ELR (cell line): ENCODE measurements around the gene ABHD12.

Experiments used
- DNase-seq: peaks from one replicate; pipeline ENCODE4 v3.0.0-alpha.2; 2015; ENCODE audit warnings: low read depth

The ABHD12 gene

DNA sequence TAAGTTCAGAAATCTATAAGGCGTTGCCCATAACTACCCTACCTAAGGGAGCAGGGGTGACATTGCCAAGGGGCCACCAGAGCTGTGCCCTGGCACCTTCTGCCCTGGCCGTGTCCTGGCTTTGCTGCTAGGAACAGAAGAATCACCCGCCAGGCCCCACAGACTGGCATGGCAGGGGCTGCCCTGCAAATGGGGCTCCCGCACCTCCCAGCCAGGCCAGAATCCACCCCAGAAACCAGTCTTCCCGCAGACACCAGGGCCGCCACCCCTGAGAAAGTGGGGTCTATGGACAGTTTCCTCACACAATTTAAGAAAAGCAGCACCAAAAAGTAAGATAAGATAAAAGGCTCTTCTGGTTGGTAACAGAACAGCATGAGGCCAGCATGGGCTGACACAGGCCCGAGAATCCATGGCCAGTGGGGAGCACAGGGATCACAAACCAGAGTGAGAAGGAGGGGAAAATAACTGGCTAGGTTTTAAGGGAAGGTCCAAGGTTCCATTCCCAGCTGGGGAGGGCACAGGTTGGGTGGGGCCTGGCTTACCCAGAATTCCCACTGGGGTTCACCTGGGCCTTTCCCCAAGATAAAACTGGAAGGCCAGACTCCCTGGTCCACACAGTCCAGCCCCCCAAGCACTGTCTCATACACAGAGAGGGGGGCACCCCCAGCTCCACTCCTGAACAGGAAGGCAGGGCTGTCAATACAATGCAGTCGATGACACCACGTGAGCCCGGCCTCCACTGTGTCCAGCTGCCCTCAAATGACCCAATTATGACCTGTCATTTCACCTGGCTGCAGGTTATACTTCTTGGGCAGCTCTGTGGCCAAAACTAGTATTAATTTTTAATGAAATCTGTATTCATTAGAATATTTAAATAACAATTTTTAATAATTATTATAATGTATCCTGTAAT lies 83.4 kb downstream of the ABHD12 start:
- DNase-seq = no peak

DNA sequence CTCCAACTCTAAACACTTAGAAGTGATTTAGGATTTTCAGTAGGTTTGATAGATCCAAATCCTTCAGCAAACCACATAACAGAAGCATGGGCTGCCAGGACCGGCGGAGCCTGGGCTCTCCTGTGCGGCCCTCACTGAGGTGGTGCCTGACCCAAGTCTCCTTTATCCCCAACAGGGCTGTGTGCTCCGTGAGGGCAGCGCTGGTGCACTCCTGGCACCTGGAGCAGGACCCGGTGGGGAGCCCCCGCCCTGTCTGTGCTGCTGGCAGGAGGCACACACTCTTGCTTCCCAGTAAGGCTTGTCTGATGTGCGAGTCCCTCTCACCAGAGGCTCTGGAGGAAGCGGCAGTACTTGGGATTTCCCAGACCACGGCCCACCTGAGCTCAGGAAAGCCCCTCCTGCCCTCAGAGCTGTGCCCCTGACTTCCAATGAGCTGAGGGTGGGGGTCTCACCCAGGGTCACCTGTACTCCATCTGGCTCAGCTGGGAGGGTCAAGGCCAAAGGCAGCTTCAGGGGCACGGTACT lies 86.5 kb downstream of the ABHD12 start:
- DNase-seq = no peak

DNA sequence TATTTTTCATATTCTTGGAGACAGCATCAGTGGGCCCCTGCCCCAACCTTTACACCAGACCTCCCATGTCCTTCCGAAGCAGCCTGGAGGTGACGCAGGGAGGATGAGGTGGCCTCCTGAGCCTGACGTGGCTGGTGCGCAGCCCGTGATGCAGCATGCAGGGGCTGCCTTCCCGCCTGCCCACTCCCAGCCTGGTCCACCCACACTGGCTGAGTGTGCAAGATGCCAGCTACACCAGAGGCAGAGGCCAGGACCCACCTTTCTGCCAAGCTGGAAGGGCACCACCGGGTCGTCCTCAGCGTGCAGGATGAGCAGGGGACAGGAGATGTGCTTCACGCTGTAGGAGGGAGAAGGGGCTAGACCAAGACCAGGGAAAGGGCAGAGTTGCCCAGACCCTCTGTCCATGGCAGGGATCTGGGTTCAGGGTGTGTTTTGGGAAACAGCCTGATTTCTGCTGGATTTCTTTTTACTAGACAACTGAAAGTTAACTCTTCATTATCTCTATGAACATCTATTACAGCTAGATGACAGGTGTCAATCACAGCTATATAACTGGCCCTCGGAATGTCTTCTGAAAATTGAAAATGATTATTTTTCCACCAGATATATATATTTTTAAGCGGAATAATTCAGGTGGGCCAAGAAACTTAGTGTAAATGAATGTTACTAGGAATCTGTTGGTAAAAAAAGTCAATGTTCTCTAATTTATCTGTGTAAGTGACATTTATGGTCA lies 87.2 kb downstream of the ABHD12 start:
- DNase-seq = no peak

DNA sequence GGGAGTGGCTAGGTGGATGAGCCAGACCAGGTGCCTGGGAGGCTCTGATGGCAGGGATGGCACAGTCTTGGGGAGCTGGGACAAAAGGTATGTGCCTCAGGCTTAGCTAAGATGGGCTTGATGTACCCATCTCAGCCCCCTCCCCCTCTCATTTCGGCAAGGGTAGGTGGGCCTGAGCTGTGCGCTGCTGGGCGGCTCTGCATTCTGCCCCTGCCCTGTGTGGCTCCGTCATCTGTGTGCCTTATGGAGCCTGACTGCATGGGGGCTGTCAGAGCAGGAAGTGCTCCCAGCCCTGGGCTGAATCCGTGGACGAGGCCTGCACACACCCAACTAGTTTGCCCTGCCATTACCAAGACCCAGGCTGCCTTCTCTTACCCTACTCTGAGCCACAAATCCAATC lies 88.0 kb downstream of the ABHD12 start:
- DNase-seq = no peak

DNA sequence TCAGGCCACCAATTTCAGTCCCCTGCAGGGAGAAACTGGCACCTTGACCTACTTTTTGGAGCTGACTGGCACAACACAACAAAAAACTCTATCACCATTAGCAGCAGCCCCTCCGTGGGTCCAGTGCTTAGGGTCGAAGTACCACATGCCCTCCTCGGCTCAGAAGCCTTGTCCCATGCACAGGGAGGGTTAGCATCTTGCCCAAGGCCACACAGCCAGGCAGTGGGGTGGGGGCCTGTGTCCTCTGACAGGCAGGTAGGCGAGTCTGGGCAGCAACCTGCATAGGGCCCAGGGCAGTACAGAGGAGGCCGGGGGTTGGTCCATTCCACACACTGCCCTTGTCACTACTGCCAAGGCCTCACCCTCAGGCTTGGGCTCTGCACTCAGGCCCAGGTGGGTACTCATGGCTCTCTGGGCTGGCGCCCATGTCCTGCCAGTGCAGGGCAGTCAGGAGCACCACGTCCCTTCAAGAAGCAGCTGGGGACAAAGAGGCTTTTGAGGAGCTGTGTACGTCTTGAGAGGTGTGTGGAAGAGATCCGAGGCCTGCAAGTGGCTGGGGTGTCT lies 89.2 kb downstream of the ABHD12 start:
- no peak for DNase-seq

DNA sequence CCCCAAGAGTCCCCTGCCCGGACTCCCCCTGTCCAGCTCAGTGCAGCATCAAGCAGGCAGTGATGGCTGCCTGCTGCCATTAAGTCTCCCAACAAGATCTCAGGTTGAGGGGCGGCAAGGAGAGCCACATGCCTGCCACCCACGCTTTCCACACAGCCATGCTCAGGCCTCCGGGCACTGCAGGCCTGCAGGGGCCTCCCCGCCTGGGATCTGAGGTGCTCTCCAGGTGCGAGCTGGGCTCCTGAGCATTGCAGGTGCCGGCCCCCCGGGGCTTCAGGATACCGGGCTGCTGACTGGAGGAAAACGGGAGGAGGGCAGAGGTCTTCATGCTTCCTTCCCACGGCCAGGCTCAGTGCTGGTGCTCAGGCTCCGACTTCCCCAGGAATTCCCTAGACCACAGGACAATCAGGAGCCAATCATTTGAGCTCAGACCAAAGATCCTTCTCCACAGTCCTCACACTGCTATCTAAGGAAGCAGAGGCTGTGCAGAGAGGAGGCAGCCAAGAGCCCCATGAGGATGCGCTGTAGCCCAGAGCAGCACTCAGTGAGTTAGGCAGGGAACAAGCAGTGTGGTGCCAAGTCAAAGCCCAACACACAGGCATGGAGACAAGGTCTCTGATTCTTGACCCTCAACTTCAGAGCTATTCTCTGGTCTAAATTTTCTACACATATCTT lies 90.0 kb downstream of the ABHD12 start:
- DNase-seq = peak; percentile 23

DNA sequence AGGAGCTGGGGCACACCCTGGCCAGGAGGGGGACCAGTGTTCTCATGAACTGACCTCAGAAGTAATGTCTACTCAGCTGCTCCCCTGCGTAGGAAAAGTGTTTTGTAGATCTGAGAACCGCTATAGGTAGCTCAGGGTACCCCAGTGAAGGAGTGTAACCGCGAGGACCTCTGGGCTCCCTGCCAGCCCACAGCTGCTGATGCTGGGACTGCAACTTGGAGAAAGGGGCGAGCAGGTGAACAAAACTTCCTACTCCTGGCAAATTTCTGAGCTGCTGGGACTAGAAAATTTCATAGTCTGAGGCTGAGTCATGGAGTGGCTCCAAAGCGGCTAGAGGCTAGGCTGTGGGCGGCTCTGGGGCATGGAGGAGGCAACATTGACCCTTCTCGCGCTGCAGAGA lies 90.8 kb downstream of the ABHD12 start:
- DNase-seq = peak; percentile 63

DNA sequence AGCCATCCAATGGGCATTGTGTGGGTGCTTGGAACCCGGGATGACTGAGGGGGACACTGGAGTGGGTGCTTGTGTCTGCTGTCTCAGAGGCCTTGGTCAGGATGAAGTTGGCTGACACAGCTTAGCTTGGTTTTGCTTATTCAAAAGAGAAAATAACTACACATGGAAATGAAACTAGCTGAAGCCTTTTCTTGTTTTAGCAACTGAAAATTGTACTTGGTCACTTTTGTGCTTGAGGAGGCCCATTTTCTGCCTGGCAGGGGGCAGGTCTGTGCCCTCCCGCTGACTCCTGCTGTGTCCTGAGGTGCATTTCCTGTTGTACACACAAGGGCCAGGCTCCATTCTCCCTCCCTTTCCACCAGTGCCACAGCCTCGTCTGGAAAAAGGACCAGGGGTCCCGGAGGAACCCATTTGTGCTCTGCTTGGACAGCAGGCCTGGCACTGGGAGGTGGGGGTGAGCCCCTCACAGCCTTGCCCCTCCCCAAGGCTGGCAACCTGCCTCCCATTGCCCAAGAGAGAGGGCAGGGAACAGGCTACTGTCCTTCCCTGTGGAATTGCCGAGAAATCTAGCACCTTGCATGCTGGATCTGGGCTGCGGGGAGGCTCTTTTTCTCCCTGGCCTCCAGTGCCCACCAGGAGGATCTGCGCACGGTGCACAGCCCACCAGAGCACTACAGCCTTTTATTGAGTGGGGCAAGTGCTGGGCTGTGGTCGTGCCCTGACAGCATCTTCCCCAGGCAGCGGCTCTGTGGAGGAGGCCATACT lies 93.3 kb downstream of the ABHD12 start:
- DNase-seq = no peak

DNA sequence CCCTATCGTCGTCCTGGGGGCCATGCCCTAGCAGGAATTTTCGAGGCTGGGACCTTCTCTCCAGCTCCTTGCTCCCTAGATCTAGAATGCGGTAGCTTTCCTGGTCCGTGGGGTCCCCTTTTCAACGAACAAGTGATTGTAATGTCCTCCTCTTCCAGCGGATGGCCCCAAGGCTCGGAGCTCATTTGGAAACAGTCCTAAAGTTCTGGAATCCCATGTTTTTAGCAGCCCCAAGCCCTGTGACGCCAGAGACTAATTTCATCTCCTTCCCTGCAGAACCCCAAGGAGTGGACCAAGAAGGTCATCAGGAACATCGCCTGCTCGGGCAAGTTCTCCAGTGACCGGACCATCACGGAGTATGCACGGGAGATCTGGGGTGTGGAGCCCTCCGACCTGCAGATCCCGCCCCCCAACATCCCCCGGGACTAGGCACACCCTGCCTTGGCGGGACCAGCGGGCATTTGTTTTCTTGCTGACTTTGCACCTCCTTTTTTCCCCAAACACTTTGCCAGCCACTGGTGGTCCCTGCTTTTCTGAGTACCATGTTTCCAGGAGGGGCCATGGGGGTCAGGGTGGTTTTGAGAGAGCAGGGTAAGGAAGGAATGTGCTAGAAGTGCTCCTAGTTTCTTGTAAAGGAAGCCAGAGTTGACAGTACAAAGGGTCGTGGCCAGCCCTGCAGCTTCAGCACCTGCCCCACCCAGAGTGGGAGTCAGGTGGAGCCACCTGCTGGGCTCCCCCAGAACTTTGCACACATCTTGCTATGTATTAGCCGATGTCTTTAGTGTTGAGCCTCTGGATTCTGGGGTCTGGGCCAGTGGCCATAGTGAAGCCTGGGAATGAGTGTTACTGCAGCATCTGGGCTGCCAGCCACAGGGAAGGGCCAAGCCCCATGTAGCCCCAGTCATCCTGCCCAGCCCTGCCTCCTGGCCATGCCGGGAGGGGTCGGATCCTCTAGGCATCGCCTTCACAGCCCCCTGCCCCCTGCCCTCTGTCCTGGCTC lies 94.2 kb downstream of the ABHD12 start:
- DNase-seq = peak; percentile 50

DNA sequence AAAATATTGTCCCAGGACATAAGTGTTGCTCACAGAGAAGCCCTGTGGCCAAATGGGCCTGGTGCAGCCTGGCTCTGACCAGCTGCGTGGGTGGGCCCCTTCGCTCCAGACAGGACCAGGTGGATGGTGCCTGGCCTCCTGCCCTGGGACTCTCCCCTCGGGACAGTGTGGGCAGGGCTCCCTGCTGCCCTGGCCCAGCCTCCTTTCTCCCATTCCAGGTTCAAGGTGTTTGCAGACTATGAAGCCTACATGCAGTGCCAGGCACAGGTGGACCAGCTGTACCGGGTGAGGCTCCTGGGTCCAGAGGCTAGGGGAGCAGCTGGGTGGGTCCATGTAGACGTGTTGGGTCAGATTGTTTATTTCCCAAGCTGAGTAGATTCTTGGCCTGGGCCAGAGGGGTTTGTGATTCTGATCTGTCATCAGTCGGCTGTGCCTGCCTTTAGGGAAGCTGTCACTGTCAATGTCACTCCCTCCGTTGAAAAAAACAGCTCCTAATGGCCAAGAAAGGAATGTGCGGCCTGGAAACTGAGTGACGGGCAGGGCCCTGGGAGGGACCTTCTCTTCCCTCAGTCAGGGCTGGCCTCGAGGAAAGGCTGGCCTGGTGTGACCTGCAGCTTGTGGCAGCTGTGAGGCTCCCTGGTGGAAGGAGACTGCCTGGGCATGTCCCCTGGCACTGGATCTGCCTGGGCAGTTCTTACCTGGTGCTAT lies 95.1 kb downstream of the ABHD12 start:
- no peak for DNase-seq

DNA sequence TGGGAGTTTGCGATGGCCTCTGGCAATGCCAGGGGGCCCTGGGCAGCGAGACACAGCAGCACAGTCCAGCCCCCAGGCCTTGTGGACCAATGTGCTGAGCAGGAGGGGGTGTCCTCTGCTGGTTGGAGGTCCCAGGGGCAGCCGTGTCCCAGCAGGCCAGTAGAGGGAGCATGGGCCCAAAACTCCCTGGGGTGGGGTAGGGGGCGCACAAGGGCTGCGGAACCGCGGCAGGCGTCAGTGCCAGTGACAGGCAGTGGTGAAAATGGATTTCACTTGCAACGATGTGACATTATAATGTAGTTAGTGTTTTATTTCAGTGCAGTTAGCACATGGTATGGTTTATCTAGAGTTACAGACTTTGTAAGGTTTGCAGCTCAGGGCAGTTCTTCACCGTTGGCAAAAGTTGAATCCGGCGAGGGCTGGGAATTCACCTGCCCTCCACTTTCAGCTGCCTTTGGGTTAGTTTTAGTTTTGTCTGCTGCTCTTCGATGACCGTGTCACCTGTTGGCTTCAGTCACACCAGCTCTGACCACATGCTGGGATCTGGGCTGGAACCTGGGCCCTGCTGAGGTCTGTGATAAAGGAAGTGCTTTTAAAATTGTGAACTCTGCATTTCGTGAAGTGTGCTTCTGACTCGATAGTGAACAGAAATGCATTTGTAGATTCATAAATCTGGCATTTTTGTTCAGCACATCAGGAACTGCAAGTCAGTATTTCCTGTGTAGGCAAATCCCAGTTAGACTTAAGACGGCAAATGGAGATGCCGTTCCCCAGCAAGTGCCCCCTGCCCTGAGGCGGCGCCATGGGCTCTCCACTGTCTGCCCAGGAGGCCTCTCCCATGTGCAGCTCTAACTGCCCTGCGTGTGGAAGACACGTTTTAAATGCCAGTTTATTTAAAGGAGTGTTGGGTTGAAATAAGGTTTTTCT lies 95.9 kb downstream of the ABHD12 start:
- peak; percentile 73 for DNase-seq

DNA sequence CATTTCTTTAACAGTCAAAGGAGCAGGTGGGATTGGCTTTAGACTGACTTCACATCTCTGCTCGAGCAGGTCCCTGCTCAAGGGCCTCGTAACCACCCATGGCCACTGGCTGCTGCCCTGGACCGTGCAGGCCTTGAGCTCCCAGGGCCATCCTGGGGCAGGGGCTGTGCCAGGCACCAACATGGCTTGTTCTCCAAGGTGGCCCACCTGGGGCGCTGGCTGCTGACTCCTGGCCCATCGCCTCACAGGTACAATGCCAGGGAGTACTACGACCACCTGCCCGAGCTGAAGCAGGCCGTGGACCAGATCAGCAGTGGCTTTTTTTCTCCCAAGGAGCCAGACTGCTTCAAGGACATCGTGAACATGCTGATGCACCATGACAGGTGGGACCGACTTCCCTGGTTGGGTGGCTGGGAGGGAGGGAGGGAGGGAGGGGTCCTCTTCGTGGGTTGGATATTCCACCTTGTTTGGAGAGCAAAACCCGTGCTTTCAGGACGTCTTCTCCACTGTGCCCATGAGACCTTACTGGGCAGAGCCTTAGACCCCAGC lies 96.7 kb downstream of the ABHD12 start:
- DNase-seq = no peak

DNA sequence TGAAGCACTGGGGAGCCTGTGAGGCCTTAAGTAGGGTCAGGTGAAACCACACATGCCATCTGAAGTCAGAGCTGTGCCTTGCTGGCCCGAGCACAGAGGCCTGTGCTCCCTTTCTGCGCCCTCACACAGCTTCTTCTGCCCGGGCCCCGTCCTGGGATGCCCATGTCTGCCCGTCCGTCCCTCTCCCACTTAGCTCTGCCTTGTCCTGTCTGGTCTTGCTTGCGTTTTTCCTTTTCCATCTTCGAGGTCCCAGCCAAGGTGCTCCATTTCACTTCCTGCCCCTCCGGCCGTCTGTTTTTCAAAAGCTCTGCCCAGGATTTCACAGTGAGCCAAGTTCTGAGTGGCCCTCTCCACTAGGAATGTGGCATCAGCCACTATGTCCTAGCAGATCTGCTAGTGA lies 97.1 kb downstream of the ABHD12 start:
- no peak for DNase-seq

DNA sequence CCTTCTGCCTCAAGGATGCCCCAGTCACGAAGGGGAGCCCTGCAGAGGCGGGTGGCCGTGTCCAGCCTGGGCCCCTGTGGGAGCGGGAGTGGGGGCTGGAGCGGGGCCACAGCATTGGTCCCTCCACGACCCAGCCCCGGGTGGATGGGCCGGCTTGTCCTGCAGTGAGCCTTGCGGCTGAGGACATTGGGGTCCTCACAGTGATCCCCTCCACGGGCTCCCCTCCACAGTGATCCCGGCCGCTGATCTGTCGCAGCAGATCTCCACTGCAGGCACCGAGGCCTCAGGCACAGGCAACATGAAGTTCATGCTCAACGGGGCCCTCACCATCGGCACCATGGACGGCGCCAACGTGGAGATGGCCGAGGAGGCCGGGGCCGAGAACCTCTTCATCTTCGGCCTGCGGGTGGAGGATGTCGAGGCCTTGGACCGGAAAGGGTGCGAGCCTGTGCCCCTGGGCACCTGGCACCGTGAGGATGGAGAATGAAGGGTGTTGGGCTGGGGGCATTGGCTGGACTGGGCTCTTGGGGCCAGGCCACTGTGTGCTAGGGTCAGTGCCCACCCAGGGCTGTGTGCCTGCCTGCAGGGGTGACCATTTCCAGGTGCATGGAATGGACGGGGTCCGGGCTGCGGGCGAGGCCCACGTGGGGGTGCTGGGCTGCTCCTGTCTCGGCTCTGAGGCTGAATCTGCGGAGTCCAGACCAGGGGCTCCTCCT lies 98.3 kb downstream of the ABHD12 start:
- no peak for DNase-seq

DNA sequence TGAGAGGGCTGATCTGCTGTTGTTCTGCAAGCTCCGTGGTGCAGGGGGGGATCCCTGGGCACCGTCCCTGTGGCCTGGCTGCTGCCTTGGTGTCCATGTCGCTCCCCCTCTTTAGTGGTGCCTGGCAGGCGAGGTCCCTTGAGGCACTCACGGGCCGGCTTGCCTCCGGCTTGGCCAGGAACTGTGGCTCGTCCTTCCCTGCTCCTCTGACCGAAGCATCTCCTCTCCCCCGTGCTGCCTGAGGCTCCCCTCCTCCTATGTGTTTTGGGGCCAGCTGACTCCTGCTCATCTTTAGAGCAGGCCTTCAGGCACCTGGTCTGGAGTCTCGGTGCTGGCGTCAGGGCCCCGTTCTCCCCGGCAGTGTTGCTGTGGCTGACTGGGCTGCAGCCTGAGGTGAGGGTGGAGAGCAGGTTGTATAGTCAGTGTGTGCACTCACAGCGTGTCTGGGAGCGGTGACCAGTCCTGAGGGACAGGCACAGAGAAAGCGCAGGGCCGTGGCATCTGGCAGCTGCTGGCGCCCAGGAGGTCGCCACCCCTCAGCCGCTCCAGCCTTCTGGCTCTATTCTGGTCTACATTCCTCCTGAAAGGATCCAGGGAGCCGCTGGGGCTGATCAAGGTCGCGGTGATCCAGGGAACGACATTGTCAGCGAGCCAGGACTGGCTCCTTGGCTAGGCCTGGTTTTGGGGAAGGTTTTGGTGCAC lies 99.1 kb downstream of the ABHD12 start:
- DNase-seq = no peak

DNA sequence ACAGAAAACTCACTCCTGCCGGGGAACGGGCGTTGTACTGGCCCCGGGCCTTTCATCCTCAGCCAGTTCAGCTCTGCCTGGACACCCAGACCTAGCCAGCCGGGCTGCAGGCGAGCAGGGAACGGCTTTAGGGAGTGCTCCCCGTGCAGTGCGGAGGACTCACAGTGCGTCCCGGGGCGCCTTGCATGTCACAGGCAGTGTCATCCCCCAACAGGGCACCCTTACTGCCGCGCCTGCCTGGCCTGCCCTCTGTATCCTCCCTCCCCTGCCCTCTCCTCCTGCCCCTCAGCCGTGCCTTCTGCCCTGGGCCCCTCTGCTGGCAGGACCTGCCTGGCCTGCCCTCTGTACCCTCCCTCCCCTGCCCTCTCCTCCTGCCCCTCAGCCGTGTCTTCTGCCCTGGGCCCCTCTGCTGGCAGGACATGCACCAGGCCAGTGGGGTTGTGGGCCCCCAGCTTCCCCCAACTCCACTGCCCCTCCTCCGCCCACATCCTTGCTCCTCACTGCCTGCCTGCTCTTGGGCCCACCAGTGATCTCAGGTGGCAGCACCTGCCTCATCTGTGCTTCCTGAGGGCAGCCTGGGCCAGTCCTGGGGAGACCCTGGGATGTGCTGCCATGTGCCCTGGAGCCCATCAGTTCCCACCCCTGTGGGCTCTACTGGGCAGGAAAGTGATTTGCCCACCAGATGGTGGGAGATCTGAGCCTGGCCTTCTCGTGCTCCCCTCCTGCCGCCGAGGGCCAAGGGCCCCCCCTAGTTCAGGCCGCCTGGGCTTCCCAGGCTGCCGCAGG lies 99.8 kb downstream of the ABHD12 start:
- DNase-seq = no peak
